Activated T-cell treated with anti-CD3 and anti-CD28 coated beads, Interleukin-2, amount 50 U/mL, for 1 hour (primary cell): Measurements from ENCODE around the gene HERC5.

Source experiments
- DNase-seq: peaks from one replicate; pipeline ENCODE4 v3.0.0-alpha.2; 2020

Gene HERC5

GRCh38 chr4:88448889-88449288, 8.0 kb upstream of the HERC5 start:
- DNase-seq = no peak

DNA sequence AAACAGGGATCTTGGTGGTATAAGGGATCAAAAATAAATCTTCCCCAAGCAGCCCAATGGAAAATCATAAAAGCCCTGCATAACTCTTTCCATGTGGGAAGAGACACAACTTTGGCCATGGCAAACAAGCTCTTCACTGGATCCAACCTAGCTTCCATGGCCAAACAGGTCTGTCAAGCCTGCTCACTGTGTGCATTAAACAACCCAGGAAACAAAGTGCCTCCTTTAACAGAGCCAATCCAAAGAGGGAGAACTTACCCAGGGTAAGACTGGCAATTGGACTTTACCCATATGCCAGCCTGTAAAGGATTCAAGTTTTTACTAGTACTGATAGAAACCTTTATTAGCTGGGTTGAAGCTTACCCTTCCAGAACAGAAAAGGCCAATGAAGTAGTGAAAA, 7.6 kb upstream of the HERC5 start:
- no peak for DNase-seq

DNA sequence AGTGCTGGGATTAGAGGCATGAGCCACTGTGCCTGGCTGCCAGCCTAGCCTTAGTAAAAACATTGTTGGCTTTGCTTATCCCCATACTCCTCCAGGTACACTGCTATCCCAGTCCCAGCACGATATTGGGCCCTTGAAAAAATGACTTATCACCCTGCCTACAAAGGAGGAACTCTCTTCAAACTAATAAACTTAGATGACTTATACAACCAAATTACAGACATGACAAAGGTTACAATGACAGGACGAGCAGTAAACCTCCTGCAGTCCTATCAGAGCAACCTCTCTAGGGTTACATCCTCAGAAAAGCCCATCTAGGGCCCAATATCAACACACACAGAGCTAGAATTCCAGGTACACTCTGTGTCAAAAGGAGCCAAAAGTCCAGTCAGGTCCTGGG, 5.7 kb upstream of the HERC5 start:
- no peak for DNase-seq

- no peak for DNase-seq
These were observed 4.0 kb upstream of the HERC5 start for GRCh38 chr4:88452912-88453311.

- no peak for DNase-seq
These were observed 586 bp downstream of the HERC5 start for GRCh38 chr4:88457307-88458103.

DNA sequence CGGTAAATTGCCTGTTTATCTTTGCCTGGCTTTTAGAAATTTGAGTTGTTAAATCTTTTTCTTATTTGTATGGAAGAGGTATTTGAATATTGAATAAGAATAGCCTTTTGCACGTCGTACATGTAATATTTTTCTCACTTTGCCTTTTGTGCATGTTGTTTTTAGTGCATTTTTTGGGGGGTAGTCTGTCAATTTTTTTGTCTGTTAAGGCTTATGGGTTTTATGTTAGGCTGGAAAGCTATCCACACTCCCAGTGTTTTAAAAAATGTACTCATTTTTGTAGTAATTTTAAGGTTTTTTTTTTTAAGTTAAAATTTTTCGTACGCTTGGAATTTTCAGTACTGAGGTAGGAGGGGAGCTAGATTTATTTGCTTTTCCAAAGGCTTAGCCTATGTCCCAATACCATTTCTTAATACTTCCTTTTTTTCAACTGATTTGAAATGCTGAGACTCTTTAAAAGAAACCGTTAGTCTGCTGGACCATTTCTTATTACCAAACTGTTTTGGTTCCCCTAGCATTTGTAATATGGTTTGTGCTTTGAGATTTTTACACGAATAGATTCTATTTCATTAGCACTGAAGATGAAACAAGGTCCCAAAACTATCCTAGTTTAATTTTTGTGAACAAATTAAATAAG, 1.3 kb downstream of the HERC5 start:
- no peak for DNase-seq

- DNase-seq = no peak
These were observed 8.8 kb downstream of the HERC5 start for GRCh38 chr4:88465653-88466192.

DNA sequence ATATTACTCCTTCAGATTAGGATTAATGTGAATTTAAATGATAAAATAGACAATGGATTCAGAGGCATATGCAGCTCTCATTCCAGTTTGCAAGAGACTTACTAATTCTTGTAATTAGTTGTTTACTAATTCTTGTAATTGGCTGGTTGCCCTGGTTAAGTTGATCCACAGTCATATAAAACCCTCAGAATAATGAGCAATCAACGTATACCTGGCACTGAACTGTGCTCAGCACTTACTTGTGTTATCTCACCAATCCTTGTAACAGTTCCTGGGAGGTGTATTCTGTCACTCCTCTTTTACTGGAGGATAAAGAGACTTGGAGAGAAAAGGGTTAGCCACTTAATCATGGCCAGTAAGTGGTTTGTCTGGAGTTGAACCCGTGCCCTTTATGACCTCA, 10.5 kb downstream of the HERC5 start:
- DNase-seq = no peak

DNA sequence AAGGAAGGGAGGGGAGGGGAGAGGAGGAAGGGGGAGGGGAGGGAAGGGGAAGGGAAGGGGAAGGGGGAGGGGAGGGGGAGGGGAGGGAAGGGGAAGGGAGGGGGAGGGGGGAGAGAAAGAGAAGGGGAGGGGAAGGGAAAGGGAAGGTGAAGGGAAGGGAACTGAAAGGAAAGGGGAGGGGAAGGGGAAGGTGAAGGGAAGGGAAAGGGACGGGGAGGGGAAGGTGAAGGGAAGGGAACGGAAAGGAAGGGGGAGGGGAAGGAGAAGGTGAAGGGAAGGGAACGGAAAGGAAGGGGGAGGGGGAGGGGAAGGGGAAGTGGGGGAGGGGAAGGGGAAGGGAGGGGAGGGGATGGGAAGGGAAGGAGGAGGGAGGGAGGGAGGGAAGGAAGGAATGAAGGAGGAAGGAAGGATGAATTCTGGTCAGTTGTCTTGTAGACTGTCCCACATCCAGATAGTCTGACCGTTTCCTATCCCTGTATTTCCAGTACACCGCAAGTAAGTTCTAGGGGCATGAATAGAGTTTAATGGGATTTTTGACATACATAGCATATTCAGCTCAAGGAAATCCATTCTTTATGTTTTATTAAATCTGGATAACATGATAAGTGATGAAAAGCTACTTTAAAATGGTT, 20.4 kb downstream of the HERC5 start:
- DNase-seq = no peak

DNA sequence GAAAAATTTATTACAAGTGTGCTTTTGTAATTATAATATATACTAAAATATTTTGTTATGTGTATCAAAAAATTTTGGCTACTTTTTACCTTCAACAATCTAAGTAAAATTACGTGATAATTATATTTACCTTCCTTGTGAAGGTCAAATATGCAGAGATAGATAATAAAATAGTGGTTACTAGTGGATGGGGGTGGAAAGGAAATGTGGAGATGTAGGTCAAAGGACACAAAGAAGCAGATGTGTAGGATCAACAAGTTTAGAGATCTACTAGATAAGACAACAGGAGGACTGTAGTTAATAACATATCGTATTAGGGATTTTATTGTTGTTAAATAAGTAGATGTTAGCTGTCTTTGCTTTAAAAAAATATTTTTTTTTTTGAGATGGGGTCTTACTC, 21.3 kb downstream of the HERC5 start:
- DNase-seq = no peak

DNA sequence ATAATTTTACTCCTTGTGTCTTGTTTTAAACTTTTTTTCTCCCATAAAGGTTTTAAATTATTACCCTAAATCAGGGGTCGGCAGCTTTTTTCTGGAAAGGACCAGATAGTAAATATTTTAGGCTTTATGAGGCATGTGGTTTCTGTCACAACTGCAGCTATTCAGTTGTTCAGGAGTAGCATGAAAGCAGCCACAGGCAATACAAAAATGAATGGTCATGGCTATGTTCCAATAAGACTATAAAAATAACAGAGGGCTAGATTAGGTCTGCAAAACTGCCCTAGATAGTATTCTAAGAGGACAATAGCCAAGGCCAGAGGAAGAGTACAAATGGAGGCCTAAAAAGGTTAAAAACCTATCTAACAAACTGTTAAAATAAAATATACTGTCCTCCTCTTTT, 24.6 kb downstream of the HERC5 start:
- no peak for DNase-seq

GRCh38 chr4:88489100-88489761, 32.3 kb downstream of the HERC5 start:
- no peak for DNase-seq

- DNase-seq = no peak
These were observed 41.0 kb downstream of the HERC5 start for GRCh38 chr4:88497859-88498409.

GRCh38 chr4:88503344-88503743, 46.4 kb downstream of the HERC5 start:
- no peak for DNase-seq

- DNase-seq = no peak
These were observed 54.3 kb downstream of the HERC5 start for GRCh38 chr4:88511236-88511635.

DNA sequence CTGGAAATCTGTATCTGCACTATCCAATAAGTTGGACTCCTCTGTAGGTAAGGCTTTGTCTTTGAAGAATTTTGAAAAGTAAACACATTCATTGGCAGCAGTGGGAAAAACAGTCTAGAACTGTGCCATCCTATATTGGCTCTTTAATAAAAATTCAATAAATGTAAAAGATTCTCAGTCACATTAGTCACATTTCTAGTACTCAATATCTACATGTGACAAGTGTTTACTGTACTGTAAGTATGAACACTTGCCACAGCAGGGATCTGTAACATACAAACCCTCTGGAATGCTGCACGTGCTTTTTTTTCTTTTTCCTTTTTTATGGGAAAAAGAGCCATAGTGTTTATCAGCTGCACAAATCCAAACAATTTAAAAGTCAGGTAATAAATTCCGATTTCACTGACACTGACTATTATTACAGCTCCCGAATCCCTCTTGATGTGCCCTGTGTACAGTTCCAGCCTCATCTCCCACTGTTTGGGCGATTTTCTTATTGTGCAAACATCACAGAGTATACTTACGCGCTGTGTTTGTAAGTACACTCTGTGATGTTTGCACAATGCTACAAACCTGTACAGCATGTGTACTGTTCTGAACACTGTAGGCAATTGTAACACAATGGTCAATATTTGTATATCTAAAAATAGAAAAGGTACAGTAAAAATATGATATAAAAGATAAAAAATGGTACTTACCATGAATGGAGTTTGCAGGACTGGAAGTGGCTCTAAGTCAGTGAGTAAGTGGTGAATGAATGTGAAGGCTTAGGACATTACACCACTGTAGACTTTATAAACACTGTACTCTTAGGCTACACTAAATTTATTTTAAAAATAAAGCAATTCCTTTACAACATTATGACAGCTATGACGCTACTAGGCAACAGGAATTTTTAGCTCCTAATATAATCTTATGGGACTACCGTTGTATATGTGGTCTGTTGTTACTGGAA, 57.9 kb downstream of the HERC5 start:
- DNase-seq = no peak

DNA sequence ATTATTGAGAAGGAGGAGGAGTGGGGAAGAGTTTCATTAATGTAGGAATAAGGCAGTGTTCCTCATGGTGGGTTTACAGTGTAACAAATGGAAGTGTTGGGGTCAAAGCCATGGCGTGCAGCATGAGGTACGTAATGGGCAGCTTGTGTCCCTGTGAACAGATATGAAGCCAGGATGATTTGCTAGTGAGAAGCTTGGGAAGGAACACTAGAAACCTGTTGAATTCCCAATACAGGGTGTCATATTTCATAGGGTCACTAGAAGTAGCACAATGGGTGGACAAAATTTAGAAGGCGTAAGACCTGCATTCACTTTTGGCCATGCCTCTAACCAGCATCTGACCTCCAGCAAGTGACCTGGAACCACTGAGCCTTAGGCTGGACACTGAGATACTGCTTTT, 59.8 kb downstream of the HERC5 start:
- DNase-seq = no peak

GRCh38 chr4:88517825-88518224, 60.9 kb downstream of the HERC5 start:
- DNase-seq = no peak

DNA sequence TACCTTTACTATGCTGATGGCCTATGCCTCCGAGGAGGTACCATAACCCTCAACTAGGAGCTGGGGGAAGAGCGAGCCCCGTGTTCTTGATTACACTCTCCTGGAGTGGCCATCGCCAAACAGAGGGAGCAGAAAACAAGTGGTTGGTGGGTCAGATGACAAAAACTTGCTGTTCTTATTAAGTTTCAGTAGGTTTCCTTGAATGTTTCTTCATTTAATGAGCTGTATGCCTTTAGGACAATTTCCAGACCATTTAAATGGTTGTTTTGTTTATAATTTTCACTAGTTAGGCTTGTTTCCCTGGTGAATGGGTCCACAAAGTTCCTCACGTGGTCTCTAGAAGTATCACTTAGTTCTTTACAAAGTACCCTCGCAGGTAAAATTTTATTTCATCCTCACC, 62.0 kb downstream of the HERC5 start:
- DNase-seq = no peak

DNA sequence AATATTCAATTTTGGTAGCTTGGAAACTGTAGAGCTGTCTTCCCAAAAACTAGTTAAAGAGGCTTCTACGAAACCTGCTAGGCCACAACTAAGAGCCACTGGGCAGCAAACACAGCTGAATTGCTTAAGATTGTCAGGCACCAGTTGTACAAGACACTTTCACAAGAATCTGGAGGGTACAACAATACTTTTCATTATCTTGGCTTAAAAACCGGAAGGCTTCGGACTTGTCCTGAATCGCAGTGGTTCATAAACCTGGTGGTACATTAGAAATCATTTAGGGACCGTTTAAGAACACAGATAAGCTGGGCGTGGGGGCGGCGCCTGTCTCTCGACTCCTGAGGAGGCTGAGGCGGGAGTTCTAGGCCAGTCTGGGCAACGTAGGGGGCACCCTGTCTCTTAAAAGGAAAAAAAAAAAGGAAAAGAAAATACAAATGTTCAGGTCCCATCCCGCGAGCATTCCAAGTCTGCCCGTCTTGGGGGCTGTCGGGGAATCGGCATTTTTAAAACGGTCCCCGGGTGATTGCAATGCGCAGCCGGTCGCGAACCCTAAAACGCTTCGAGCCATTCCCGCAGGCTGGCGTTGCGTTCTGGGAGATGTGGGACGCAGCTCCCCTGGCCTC, 65.9 kb downstream of the HERC5 start:
- DNase-seq = peak; percentile 34
